Stimulated activated CD4-positive, alpha-beta T cell treated with anti-CD3 and anti-CD28 coated beads, Interleukin-15, amount 100 ng/mL, for 24 hours (primary cell): ENCODE measurements around the gene CFAP90.

Source experiments
- DNase-seq: peaks from one replicate; pipeline ENCODE4 v3.0.0-alpha.2; 2020

The CFAP90 gene, protein sequence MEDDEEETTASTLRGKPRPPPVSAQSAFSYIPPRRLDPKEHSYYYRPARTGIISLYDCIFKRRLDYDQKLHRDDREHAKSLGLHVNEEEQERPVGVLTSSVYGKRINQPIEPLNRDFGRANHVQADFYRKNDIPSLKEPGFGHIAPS

DNA sequence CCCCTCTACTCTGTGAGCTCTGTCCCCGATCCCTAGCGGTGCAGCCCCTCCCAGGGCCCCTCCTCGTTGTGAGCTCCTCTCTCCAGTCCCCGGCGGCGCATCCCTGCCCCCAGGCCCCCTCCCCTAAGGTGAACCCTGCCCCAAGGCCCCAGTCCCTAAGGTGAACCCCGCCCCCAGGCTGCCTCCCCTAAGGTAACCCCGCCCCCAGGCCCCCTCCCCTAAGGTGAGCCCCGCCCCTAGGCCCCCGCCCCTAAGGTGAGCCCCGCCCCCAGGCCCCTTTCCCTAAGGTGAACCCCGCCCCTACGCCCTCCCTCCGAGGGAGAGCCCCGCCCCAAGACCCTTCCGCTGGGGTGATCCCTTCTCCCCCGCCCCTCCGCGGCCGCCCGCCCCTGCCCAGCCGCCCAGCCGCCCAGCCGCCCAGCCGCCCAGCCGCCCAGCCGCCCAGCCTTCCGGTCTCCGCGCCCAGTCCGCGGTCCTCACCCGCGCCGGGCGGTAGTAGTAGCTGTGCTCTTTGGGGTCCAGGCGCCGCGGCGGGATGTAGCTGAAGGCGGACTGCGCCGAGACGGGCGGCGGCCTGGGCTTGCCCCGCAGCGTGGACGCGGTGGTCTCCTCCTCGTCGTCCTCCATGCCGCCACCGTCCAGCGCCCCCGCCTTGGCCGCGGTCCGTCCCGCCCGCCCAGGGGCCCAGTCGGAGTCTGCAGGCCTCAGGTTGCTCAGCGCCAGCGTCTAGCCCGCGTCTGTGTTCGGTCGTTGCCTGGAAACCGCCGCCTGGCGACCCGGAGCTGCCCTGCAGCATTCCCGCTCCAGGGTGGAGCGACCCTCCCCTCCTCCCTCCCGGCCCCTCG lies at the start of gene CFAP90:
Gene CFAP90 (minus strand): TSS at position 739 of the 845 bp plus-strand sequence. CDS start 112 bp downstream, at position 627.
- peak; percentile 24 for DNase-seq

DNA sequence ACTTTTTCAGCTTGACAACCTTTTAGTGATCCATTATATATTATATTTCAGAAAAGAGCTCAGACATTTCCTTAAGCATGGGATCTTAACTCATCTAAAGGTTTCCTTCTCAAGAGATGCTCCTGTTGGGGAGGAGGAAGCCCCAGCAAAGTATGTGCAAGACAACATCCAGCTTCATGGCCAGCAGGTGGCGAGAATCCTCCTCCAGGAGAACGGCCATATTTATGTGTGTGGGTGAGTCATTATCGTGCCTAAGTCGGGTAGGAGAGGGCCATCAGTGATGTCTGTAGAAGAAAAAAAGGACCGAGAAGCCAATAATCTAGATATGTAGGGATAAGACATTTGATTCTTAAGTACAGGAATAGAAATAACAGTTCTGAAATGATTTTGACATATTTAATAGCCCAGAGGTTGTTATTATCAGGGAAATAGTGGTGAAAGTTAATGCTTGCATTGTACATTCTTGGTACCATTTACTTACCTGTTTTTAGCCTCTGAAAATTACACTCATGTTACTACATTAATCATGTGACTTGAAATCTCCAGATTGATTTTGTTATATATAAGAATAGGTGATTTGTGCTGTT lies 46.2 kb upstream of the CFAP90 start:
- DNase-seq = peak; percentile 26

DNA sequence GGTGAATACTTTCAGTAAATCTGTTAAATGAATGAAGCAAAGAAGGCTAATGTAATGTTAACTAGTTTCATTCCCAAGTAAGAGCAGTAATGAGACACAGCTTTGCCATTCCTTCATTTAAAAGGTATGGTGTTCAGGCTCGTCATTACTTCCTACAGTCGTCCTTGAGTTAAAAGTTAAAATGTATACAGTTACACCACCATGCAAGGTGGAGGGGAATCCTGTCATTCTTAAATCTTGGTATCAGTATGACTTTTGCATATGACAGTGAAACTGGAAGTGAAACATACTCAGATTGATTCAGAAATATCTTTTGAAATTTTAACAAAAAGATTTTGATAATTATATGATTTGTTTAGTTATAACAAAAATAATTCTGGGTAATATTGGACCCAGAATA lies 43.9 kb upstream of the CFAP90 start:
- DNase-seq = no peak

DNA sequence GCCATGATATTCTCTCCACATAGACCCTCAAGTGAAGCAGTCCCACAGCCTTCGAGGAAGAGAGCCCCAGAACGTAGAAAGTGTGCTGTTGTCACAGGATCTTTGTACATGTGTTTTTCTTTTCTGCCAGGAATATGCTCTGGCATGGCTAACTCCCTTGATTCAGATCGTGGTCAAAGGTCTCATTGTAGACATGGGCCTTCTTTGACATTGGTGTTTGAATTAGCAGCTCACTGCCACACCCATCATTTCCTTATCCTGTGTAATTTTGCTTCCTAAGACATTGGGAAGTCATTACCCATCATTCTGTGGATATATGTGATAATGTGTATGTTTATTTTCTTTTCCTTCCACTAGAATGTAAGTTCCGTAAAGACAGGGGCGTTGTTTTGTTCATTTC lies 43.5 kb upstream of the CFAP90 start:
- DNase-seq = no peak

DNA sequence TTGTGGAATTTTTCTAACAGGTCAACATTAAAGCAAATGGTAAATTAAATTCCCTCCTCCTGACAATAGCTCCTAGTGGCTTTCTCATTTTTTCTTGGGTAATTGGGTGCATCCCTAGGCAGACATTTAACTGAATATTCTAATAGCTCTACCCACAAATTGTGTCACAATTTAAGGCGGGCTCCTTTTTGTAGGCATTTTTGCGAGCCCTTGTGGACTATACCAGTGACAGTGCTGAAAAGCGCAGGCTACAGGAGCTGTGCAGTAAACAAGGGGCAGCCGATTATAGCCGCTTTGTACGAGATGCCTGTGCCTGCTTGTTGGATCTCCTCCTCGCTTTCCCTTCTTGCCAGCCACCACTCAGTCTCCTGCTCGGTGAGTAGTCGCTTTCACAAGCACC lies 38.0 kb upstream of the CFAP90 start:
- DNase-seq = no peak

DNA sequence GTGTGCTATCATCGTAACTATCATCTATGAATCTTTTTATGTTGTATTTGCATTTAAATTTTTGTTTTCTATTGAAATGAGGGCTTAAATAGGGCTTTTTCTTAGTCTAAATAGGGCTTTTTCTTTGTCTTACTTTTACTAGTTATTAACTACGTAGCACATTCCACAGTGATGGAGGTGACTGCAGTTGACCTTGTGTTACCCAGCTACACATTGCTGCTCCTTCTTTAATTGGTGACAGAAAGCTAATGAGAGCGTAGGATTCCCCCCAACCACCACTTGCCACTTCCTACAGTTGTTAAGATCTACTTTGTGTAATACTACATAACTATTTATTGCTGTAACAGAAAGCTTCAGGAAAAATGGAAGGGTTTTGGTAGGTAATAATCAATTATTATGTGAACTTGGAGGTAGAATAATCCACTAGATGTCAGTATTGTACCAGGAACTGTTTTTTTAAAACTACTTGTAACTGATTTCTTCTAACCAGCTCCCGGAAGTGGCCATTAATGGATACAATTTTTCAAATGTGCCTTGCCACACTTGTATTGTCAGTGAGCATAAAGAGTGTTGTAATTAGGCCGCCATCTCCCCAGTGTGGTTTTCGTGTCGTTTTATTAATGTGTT lies 36.0 kb upstream of the CFAP90 start:
- DNase-seq = no peak

DNA sequence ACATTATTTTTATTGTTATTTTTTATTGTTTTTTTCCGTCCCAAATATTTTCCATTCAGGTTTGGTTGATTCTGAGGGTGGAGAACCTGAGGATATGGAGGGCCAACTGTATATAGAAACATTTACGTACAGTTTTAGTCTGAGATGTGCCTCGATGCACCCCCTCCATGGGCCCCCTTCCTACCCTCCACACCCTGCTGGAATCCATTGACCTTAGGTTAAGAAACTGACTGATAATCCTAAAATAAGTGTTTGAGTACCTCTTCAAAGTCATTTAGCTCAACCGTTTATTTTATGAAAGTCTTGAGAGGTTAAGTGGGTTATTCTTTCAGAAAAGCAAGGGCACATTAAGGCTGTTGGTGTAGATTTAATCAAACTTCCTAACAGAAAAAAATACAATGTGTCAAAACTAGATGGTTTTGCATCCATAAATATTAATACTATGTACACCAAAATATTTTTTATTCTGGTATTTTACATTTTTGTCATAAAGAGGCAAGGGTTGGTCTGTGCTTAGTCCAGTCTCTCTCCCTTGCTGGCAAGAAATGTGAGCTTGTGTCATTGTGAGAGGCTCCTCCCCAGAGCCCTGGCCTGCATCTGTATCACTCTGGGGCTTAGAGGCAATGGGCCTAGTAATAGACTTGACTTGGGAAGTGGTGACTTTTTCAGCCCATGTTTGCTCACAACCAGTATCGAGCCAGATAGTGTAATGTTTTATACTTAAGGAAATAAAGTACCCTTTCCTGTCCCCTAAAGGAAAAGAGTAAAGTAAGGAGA lies 33.7 kb upstream of the CFAP90 start:
- no peak for DNase-seq

DNA sequence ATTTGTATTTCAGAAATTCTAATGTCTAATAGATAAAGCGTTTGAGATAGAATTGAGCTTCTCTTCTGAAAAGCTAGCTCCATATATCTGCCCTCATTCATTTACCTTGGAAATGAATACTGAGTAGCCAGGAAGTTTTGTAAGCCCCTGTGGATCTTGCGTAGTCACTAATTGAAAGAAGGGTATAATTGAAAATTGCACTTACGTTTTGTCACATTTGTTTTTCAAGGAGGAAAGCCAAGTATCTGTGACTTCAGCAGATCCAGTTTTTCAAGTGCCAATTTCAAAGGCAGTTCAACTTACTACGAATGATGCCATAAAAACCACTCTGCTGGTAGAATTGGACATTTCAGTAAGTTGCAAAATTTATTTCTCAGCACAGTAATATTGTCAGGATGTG lies 32.0 kb upstream of the CFAP90 start:
- DNase-seq = no peak

DNA sequence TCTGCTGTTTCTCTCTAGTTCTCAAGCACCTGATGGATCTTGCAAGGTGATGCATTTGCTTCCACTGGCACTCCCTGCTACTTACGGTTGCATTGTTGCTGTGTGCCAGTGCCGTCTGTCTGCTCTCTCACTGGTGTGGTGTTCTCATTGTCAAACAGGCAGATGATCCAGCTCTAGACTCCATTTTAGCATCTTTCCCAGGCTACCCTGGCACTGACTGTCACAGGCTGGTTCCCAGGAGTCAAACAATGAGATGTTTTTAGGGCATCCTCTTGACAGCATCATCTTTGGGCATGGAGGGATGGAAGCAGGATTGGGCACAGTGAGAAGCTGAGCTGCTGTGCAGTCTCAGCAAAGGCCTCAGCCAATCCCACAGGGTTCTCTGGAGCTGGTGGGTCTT lies 30.9 kb upstream of the CFAP90 start:
- no peak for DNase-seq

DNA sequence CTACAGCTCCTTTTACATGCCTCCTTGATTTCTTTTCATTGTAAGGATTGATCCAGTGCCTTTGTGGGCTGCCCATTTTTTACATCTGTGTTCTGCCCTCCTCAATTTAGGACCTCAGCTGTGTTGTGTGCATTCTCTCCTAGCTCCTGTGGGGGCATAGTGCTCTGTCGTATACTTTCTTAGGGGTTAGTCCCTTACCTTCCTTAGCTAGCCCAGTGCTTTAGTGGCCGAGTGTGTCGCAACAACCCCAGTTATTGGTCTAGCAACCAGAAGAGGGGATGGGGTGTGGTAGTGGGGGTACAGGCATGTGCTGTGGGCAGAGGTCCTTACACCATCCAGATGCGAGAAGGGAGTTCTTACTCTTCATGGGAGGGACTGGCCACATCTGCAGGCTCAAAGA lies 30.2 kb upstream of the CFAP90 start:
- no peak for DNase-seq

DNA sequence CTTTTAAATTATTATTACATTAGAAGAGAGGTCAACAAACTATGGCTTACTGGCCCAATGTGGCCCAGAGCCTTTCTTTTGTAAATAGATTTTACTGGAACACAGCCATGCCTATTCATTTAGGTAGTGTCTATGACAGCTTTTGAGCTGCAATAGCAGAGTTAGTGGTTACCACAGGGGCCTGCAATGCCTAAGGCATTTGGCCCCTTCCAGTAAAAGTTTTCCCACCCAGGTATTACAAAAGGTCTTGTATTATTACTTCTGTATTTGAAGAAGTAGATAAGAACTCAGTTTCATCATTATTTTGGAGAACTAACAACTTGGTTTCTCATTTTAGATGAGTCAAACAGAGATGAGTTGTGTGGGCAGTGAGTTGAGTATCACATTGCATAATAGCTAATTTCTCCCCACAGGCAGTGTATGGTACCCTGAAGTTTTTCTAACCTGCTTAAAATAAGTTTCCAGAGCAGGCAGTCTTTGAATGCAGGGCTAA lies 27.5 kb upstream of the CFAP90 start:
- DNase-seq = peak; percentile 19

DNA sequence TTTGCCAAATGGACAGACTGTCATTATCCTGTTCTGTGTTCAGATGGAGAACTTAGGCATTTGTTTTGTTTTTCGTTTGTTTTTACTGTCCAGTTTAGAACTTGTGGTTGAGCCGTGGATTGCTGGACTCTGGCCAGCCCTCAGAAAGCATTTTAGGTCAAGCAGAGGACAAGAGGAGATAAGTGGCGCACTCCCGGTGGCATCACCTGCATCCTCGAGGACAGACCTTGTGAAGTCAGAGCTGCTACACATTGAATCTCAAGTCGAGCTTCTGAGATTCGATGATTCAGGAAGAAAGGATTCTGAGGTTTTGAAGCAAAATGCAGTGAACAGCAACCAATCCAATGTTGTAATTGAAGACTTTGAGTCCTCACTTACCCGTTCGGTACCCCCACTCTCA lies 26.9 kb upstream of the CFAP90 start:
- DNase-seq = no peak

DNA sequence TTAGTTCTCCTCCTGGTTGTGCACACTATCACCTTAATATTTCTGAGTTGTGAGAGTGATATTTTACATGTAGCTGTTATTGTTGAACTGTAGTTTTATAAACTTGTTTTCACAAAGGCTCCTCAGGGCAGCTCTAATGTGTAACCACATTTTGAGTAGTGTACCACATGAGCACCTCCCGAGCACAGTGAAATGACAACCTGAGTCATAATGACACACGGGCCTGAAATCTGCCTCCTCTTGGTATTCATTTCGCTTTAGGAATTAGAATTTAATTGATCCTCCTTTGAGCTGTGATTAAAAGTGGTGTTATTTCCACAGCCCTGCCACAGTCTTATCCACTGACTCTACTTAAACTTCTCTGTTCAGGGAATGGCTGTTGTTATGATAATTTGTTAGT lies 25.9 kb upstream of the CFAP90 start:
- peak; percentile 41 for DNase-seq

DNA sequence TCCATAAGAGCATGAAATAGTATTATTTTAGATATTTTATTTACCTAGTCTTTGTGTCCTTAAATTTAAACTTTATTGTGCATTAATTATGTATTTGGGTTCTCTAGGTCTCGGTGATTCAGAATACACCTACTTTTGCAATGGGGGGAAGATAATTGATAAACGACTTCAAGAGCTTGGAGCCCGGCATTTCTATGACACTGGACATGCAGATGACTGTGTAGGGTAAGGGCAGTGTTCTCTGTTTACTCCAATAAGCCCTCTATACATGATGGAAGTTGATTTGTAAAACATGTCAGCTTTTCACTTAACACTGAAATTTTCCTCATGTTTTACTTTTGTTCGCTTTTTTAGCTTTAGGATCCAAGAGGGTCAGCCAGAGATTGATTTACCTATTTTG lies 24.2 kb upstream of the CFAP90 start:
- DNase-seq = no peak

DNA sequence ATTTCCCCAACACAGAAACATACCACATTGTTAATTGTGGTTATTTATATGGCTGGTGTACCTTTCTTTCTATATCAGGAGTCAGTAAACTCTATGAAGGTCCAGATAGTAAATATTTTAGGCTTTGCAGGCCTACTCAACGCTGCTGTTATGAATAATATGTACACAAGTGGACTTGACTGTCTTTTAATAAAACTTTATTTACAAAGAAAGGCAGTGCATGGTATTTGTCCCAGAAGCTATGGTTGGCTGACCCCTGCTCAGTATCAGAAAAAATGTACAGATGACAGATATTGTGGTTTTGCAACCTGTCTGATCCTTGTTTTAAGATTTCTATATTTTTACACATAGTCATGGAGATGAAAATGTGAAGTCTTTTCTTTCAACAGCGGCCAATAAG lies 23.7 kb upstream of the CFAP90 start:
- no peak for DNase-seq

DNA sequence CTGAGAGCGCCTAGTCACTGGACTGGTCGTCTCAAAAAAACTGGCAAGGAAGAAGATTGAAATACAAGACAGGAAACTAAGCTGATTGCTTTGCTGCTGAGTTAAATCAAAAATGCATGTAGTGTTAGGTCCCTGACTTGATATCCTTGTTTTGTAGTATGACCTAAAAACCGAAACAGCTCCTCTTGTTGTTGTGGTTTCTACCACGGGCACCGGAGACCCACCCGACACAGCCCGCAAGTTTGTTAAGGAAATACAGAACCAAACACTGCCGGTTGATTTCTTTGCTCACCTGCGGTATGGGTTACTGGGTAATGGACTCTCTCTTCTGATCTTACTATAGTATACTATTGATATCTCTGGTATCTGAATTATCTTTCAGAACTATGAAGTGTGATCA lies 22.3 kb upstream of the CFAP90 start:
- DNase-seq = peak; percentile 49

DNA sequence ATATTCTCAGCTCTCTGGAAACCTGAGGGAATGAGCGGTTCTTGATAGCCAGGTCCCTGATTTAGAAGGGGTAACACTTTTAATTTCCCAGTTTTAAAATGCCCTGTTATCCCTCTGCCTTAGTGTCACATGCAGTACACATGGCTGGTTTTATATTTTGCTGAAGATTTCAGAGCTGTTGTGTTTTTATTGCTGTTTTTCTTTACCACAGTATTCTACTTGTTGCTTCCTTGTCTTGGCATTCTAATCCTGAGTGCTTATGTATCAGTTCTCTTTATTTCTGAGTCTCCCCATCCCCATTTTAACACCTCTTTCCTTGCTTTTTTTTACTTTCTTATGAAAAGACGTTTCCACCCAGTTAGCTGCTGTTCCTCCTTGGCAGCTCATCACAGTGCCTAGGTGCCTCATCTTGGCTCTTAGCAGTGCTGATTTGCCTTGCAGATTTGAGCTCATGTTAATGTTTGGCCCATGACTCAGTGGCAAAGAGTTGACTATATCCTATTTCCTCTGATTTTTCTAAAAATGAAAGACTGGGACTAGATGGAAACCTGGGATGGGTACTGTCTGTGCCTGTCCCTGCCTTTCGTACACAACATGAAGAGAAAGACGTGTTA lies 21.7 kb upstream of the CFAP90 start:
- DNase-seq = no peak

DNA sequence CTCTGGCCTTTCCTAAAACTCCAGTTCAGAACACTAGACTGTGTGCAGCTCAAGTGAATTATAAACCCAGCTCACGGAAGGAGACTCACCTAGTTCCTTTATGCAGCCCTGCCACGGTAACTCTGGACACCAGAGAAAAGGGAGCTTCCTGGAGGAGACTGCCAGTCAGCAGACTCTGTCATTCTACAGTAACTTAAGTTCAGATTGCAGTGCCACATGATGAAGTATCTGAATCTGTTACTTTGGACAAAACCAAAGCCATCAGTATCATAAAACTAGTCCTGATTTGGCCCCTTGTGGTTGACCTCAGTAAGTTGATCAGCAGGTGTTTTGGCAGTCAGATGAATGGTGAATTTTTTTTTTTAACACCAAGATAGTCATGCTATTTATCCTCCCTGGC lies 20.7 kb upstream of the CFAP90 start:
- DNase-seq = no peak

DNA sequence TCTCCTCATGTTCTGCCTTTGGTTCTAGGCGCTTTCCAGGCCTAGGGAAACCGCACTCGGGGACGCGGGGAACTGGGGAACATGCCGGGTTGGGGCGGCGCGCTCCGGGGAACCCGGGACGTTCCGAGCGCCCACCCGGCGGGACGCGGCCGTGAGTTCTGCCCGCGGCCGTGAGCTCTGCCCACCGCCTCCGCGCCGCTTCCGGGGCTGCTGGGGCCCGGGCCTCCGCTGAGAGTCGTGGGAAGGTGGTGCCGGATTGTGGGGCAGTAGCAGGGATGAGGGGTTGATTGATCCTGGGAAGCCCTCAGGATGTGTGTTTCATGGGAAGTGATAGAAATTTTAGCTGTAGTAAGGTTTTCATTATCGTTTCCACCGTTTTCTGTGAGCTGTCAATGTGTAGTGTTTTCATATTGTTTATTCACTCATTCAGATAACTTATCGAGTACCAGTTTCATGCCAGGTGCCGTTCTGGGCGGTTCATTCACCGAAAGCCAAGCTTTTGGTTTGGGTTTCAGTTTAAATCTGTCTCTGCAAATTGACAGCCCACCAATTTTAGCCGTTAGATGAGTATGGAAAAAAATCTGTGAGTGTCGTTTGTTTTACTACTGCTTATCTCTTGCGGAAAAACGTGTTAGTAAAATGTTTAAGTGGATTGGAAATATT lies 18.7 kb upstream of the CFAP90 start:
- DNase-seq = peak; percentile 56

DNA sequence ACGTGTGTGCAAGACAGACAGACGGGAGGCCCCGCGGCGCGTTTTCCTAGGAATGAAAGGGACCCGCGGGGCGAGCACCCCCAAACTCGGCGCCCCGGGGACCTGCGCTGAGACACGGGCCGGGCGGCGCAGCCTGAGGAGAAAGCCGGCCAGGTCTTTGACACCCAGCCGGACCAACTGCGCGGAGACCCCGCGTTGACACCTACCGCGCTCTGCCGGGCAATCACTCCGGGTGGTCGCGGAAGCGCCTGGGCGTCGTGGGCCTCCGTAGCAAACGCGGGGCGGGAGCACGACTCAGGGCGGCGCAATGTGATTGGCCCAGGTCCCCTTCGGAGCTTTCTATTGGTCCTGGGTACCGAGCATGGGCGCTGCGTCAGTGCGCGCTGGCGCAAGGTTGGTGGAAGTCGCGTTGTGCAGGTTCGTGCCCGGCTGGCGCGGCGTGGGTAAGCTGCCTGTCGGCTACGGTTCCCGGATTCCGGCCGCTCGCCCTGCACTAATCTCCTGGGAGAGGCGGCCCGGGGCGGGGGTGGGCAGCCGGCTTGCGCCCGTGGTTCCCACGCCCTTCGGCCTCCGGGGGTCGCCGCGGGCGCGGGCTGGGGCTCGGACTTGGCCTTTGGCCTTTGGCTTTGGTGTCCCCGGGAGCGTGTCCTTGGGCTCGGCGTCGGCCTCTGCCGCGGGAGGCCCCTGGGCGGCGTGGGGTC lies 18.0 kb upstream of the CFAP90 start, which contains the start of the genes FASTKD3 and MTRR:
Gene FASTKD3 (minus strand): TSS at position 259 of the 701 bp plus-strand sequence. CDS start 948 bp downstream, outside the sequence.
Gene MTRR (plus strand): TSS at position 376 of the 701 bp plus-strand sequence. CDS start 1,647 bp downstream, outside the sequence.
- peak; percentile 93 for DNase-seq

DNA sequence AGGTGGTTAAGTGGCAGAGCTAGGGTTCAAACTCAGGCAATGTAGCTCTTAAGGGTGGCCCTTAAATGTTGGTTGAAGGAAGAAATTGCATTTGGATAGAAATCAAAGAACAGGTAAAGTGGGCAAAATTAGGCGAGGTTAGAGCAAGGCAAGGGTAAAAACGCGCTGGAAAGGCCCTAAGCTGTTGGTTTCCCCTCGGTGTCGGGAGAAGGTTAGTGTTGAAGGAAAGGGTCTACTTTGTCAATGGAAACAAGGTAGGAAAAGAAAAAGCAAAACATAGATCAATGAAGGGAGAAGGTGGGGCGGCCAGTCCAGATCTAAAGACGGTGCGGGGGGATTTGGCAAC lies 17.5 kb upstream of the CFAP90 start:
- DNase-seq = no peak
